Measurements from ENCODE around the gene DHX34.

DHX34 gene

DNA sequence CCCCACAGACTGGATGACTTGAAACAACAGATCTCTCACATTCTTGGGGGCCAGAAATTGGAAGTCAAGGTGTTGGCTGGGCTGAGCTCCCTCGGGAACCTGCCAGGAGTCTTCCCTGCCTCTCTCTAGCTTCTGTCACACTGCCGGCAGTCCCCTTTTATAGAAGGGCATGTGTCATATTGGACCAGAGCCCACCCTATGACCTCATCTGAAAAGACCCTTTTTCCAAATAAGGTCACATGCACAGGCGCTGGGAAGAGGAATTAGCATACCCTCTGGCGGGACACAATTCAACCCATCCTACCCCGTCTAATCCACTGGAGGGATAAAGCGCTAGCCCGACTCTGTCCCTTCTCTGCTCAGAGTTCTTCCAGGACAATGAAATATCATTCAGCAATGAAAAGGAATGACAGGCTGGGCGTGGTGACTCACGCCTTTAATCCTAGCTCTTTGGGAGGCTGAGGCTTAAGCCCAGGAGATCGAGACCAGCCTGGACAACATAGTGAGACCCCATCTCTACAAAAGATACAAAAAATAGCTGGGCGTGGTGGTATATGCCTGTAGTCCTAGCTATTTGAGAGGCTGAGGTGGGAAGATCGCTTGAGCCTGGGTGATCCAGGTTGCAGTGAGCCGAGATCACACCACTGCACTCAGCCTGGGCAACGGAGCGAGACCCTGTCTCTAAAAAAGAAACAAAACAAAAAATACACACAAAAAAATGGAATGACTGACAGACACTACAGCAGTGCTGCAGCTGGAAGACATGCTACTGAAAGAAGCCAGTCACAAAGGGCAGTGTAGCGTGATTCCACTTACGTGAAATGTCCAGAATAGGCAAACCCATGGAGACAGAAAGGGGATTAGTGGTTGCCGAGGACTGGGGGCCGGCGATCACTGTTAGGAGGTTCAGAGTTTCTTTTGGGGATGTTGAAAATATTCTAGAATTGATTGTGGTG, 41.7 kb downstream of the DHX34 start:
- H3K27ac ChIP-seq = no peak overlapping the region
- no peaks in the 10 kb centered on the region for H3K79me2 ChIP-seq
- no peaks in the 10 kb centered on the region for H3K9me3 ChIP-seq (ENCODE audit: control insufficient read depth, low read length)
- no peaks in the 10 kb centered on the region for H3K4me1 ChIP-seq
- H2AFZ ChIP-seq = no peak overlapping the region
- no peak overlapping the region for H3K9ac ChIP-seq
- TF ChIP-seq, protein P1, sequence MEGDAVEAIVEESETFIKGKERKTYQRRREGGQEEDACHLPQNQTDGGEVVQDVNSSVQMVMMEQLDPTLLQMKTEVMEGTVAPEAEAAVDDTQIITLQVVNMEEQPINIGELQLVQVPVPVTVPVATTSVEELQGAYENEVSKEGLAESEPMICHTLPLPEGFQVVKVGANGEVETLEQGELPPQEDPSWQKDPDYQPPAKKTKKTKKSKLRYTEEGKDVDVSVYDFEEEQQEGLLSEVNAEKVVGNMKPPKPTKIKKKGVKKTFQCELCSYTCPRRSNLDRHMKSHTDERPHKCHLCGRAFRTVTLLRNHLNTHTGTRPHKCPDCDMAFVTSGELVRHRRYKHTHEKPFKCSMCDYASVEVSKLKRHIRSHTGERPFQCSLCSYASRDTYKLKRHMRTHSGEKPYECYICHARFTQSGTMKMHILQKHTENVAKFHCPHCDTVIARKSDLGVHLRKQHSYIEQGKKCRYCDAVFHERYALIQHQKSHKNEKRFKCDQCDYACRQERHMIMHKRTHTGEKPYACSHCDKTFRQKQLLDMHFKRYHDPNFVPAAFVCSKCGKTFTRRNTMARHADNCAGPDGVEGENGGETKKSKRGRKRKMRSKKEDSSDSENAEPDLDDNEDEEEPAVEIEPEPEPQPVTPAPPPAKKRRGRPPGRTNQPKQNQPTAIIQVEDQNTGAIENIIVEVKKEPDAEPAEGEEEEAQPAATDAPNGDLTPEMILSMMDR (IDR thresholded peaks at IDR 0.05) = no peak
- no peaks in the 10 kb centered on the region for H3K36me3 ChIP-seq (ENCODE audit: control insufficient read depth, insufficient read depth, low read length)
- H3K27me3 ChIP-seq (ENCODE audit: control insufficient read depth, insufficient read depth, low read length) = no peaks in the 10 kb centered on the region
- H3K4me3 ChIP-seq (ENCODE audit: low read depth, low read length) = no peak overlapping the region
- H3K4me2 ChIP-seq (ENCODE audit: low read length) = no peak overlapping the region

DNA sequence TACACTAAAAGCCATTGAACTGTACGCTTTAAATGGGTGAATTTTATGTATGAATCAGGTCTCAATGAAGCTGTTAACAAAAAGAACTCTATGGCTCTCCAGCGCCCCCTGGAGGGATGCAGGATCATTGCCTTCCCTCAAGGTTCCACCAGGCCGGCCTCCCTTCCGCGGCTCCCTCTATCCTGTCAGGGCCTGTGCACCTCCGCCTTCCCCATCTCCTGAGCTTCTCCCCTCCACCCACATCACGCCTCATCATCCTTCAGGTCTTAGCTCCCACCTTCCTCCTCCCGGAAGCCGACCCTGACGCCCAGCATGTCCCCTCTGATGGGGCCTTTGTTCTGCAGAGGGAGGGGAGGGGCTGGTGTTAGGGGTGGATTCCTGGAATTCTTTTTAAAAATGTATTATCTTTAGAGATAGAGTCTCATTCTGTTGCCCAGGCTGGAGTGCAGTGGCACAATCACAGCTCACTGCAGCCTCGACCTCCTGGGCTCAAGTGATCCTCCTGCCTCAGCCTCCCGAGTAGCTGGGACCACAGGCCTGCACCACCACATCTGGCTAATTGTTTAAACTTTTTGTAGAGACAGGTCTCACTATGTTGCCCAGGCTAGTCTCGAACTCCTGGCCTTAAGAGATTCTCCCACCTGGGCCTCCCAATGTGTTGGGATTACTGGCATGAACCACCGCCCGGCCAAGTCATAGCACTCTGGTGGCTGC, 42.6 kb downstream of the DHX34 start:
- Histone ChIP-seq H3K27me3 (ENCODE audit: control insufficient read depth, insufficient read depth, low read length) (no peaks in the 10 kb centered on the region), H3K79me2 (no peaks in the 10 kb centered on the region), H3K9ac (no peak overlapping the region), H3K36me3 (ENCODE audit: control insufficient read depth, insufficient read depth, low read length) (no peaks in the 10 kb centered on the region), H3K4me1 (no peaks in the 10 kb centered on the region), H3K4me3 (ENCODE audit: low read depth, low read length) (no peak overlapping the region), H3K9me3 (ENCODE audit: control insufficient read depth, low read length) (no peaks in the 10 kb centered on the region), H2AFZ (no peak overlapping the region), H3K4me2 (ENCODE audit: low read length) (no peak overlapping the region), H3K27ac (no peak overlapping the region)
- TF ChIP-seq, protein P1 (IDR thresholded peaks at IDR 0.05) = peak; percentile 79

DNA sequence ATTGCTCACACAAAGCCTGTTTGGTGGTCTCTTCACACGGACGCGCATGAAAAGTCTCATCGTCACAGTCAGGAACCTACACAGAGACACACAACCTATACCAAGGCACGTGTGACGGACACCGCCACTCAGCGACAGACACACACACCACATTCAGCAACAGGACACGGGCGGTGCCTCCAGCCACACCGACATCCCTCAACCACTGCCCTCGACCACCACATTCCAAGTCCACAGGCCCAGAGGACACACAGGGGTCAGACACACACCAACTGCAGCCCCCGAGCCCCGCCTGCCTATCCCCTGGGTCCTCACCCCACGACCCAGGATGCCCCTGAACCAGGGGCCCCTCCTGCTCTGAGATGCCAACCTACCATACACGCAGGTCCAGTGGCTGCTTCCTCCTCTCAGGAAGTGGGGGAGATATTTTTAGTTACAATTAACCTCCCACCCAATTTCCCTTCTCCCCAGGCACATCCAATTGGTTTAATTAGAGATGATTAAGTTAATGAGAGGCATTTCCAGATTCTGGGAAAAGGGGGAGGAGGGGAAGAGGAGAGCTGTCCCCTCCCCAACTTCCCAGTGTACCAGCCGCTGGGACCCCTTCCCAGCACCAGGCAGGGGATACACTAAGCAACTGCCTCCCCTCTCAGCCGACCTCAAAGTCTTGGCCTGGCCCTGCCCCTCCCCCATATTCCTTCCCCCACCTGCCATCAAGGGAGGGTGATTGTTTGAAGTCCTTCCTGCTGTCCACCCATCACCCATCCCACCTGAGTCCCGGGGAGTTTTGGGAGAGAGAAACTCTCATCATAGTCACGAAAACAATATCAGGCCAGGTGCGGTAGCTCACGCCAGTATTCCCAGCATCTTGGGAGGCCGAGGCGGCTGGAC, 49.8 kb downstream of the DHX34 start:
- Histone ChIP-seq H2AFZ (no peak overlapping the region), H3K9me3 (ENCODE audit: control insufficient read depth, low read length) (no peaks in the 10 kb centered on the region), H3K4me3 (ENCODE audit: low read depth, low read length) (no peak overlapping the region), H3K4me1 (no peaks in the 10 kb centered on the region), H3K27ac (no peak overlapping the region), H3K79me2 (no peaks in the 10 kb centered on the region), H3K27me3 (ENCODE audit: control insufficient read depth, insufficient read depth, low read length) (no peaks in the 10 kb centered on the region), H3K36me3 (ENCODE audit: control insufficient read depth, insufficient read depth, low read length) (no peaks in the 10 kb centered on the region), H3K4me2 (ENCODE audit: low read length) (no peak overlapping the region), H3K9ac (no peak overlapping the region)
- TF ChIP-seq, protein P1 (IDR thresholded peaks at IDR 0.05) = no peak

DNA sequence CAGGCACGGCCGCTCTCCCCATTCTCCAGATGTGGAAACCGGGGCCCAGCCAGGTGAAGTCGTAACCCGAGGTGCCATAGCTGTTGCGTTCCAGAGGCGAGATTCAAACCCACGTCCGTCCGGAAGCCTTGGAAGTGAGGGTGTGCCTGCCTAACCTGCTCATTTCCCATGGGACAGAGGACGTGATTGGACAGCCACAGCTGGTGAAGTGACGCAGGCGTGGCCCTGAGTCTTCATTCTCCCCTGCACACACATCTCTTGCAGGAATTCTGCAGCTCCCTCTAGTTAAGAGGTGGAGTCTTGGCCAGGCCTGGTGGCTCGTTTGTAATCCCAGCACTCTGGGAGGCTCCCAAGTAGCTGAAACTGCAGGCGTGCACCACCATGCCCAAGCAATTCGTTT, 53.4 kb downstream of the DHX34 start:
- no peaks in the 10 kb centered on the region for H3K9me3 ChIP-seq (ENCODE audit: control insufficient read depth, low read length)
- H3K4me3 ChIP-seq (ENCODE audit: low read depth, low read length) = no peak overlapping the region
- H3K4me1 ChIP-seq = no peaks in the 10 kb centered on the region
- no peak overlapping the region for H2AFZ ChIP-seq
- peaks cover 4% of the 10 kb centered on the region for H3K27me3 ChIP-seq (ENCODE audit: control insufficient read depth, insufficient read depth, low read length)
- H3K36me3 ChIP-seq (ENCODE audit: control insufficient read depth, insufficient read depth, low read length) = no peaks in the 10 kb centered on the region
- TF ChIP-seq, protein P1 (IDR thresholded peaks at IDR 0.05) = no peak
- H3K27ac ChIP-seq = no peak overlapping the region
- no peak overlapping the region for H3K9ac ChIP-seq
- H3K4me2 ChIP-seq (ENCODE audit: low read length) = no peak overlapping the region
- no peaks in the 10 kb centered on the region for H3K79me2 ChIP-seq
